ENCODE measurements around the gene SUGCT.

The SUGCT gene

DNA sequence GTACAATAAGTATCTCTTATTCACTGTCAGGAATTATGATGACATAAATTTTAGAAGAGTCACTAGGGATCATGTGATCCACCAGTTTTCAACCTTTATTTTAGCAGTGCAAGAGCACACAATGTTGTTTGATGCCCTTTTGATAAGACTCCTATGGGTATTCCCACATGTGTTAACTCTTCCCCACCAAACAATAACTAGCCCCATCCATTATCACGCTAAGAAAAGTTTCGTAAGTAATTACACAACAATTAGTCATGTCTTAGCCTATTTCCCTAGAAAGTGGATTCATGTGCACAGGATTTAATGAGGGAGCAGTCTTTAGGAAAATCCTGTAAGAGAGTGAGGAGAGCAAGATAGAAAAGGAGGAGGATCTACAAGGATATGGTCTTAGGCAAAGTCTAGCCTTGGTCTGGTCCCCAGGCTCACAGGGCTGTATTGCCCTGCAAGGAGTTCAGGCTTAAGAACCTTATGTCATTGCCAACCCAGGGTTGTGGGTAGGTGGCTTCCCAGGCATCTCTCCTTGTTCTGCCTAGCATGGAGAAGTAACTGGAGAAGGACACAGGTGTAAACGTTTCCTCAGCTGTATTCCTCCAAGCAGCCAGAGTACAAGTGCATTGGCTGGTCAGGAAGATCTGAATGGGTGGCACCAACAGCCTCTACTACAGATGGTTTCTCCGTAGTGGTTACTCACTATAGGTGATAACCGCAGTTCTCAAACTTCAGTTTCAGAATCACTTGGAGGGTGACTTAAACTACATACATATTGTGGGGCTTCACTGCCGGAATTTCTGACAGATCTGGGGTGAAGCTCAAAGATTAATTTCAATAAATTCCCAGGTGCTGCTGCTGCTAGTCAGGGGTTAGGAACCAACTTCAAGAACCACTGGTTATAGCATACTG, 574.5 kb downstream of the SUGCT start:
- TF ChIP-seq SIN3A (IDR thresholded peaks at IDR 0.05; ENCODE audit: borderline replicate concordance, insufficient read depth, low read length) (no peak), FOXP2 (optimal IDR thresholded peaks at IDR 0.05; ENCODE audit: borderline replicate concordance, extremely low read depth, extremely low read length, insufficient read depth) (no peak), TAF1 (IDR thresholded peaks at IDR 0.05; ENCODE audit: borderline replicate concordance, insufficient read depth, low read length) (no peak), POLR2AphosphoS5 (IDR thresholded peaks at IDR 0.05; ENCODE audit: low read depth, low read length) (no peak)
- TF ChIP-seq, protein P1, sequence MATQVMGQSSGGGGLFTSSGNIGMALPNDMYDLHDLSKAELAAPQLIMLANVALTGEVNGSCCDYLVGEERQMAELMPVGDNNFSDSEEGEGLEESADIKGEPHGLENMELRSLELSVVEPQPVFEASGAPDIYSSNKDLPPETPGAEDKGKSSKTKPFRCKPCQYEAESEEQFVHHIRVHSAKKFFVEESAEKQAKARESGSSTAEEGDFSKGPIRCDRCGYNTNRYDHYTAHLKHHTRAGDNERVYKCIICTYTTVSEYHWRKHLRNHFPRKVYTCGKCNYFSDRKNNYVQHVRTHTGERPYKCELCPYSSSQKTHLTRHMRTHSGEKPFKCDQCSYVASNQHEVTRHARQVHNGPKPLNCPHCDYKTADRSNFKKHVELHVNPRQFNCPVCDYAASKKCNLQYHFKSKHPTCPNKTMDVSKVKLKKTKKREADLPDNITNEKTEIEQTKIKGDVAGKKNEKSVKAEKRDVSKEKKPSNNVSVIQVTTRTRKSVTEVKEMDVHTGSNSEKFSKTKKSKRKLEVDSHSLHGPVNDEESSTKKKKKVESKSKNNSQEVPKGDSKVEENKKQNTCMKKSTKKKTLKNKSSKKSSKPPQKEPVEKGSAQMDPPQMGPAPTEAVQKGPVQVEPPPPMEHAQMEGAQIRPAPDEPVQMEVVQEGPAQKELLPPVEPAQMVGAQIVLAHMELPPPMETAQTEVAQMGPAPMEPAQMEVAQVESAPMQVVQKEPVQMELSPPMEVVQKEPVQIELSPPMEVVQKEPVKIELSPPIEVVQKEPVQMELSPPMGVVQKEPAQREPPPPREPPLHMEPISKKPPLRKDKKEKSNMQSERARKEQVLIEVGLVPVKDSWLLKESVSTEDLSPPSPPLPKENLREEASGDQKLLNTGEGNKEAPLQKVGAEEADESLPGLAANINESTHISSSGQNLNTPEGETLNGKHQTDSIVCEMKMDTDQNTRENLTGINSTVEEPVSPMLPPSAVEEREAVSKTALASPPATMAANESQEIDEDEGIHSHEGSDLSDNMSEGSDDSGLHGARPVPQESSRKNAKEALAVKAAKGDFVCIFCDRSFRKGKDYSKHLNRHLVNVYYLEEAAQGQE (IDR thresholded peaks at IDR 0.05; ENCODE audit: insufficient read depth in 1 of 2, low read depth in 2 of 2, low read length in 2 of 2): no peak

DNA sequence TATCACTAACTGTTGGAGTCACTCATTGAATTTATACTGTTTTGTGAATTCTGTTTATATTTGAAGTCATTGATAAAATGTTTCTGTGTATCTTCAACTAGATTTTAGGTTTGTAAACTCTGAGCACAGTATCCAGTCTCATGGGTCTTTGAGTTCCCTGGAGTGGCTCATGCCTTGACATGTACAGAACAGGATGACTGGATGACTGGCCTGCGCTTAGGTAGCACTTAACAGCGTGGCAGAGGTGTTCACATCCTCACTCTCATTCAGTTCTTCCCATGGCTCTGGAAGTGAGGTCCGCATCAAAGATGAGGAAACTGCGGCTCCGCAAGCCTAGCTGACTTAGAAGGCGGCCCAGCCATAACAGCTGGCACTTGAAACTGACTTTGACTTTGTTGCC, 576.9 kb downstream of the SUGCT start:
- TF ChIP-seq, protein P1 (IDR thresholded peaks at IDR 0.05; ENCODE audit: insufficient read depth in 1 of 2, low read depth in 2 of 2, low read length in 2 of 2): no peak
- TF ChIP-seq TAF1 (IDR thresholded peaks at IDR 0.05; ENCODE audit: borderline replicate concordance, insufficient read depth, low read length): no peak
- TF ChIP-seq FOXP2 (optimal IDR thresholded peaks at IDR 0.05; ENCODE audit: borderline replicate concordance, extremely low read depth, extremely low read length, insufficient read depth): no peak
- no peak for TF ChIP-seq SIN3A (IDR thresholded peaks at IDR 0.05; ENCODE audit: borderline replicate concordance, insufficient read depth, low read length)

DNA sequence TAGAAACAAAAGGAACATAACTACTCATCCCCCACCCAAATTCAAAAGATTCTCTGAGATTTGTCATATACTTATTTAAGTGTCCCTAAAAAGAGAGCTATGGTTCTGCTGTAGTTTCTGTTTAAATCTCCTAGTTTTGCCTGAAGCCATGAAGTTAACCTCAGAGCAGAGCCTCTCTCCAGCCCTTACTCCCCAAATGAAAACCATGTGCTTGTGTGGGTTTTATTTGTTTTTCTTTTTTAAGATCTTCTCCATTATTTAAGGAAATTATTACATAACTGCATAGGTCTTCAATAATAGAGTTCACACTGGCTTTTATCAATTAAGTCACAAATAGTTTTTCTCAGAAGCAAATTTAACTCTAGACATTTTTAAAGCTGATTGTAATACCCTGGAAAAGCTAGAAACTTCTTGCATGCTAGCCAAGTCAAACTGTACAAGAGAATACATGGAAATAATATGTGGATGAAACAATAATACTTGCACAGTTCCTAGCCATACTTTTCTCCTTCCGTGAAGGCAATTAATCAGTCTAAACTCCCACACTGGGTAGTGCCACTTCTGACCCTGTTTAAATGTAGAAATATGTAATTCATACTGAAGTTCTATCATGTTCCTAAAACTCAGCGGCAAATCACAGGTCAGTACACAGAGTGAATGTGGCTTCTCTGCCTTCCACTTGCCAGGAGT, 579.7 kb downstream of the SUGCT start:
- TF ChIP-seq FOXP2 (optimal IDR thresholded peaks at IDR 0.05; ENCODE audit: borderline replicate concordance, extremely low read depth, extremely low read length, insufficient read depth): no peak
- no peak for TF ChIP-seq TAF1 (IDR thresholded peaks at IDR 0.05; ENCODE audit: borderline replicate concordance, insufficient read depth, low read length)
- no peak for TF ChIP-seq SIN3A (IDR thresholded peaks at IDR 0.05; ENCODE audit: borderline replicate concordance, insufficient read depth, low read length)
- TF ChIP-seq, protein P1 (IDR thresholded peaks at IDR 0.05; ENCODE audit: insufficient read depth in 1 of 2, low read depth in 2 of 2, low read length in 2 of 2): no peak
- no peak for TF ChIP-seq POLR2AphosphoS5 (IDR thresholded peaks at IDR 0.05; ENCODE audit: low read depth, low read length)

DNA sequence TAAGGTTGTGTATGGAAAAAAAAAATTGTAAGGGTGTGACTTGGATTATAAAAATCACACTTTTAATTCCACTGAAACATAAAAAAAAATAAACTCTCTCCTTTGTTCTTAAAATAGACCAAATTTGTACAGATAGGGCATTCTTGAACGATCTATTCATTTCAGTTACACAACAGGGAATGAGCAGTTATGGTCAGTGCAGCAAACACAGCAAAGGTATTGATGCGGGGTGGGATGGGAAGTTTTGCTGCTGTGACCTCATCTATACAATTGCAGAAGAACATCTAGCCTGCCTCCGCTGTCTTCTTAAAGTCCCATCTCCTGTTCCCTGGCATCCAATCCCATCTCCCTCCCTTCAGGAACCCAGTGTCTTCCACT, 580.2 kb downstream of the SUGCT start:
- TF ChIP-seq SIN3A (IDR thresholded peaks at IDR 0.05; ENCODE audit: borderline replicate concordance, insufficient read depth, low read length): no peak
- TF ChIP-seq, protein P1 (IDR thresholded peaks at IDR 0.05; ENCODE audit: insufficient read depth in 1 of 2, low read depth in 2 of 2, low read length in 2 of 2): no peak
- TF ChIP-seq TAF1 (IDR thresholded peaks at IDR 0.05; ENCODE audit: borderline replicate concordance, insufficient read depth, low read length): no peak
- TF ChIP-seq FOXP2 (optimal IDR thresholded peaks at IDR 0.05; ENCODE audit: borderline replicate concordance, extremely low read depth, extremely low read length, insufficient read depth): no peak
- TF ChIP-seq POLR2AphosphoS5 (IDR thresholded peaks at IDR 0.05; ENCODE audit: low read depth, low read length): no peak
